Measurements from ENCODE around the gene NTRK2.

The NTRK2 gene

DNA sequence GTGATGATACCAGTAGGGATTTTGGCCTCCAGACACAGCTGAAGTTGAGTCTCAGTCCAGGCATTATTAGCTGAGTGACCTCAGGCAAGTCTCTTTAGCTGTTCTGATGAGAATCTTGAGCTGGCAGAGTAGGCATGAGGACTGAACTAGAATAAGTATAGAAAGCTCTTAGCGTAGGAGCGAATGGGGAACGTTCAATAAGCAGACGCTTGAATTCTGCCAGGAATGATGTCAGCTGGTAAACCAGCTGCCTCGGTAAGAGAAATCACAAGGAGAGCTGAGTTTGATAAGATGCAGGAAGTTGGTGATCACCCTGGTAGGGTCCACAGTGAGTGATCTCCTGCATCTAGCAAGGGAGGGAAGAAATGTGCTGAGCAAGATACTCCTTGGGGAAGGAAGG is 280.4 kb downstream of the NTRK2 start:
- DNase-seq, result no peak

DNA sequence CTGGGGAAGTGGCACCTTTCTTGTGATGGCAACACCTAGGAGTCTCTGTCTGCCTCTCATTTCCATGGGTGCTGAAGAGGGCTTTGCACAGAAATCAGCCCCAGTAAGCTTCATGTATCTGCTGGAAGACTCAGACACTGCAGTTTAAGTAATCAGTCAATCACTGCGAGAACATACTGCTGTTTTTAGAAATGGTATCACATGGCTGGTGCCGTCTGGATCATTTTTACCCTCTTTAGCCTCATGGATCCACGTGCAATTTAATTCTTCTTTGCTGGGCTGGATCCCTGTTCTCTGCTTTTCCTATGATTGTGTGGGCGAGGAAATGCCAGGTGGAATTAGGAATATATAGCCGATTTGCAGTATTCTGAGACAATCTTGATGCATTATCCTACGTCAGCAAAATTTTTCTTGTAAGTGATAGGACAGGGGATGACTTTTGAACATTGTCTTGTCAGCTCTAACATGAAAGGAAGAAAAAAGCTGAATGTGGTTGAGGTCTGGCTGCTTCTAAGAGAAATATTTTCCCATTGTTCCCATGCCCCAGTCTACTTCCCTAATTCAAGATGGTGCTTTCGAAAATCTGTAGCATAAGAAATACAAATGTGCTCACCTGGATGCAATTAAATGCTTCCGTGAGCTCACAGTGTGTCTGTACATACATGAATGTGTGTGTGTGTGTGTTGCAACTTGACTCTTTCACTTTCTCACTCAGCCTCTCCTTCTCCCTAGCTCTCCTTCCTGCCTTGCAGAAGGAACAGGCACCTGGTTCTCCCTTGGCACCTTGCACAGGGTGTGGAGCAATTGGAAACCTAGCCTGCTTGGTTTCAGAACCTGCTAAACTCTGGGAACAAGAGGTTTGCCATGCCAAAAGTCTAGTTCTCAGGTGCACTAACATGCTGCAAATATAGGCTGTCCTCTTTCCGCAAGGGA is 281.6 kb downstream of the NTRK2 start:
- no peak for DNase-seq

DNA sequence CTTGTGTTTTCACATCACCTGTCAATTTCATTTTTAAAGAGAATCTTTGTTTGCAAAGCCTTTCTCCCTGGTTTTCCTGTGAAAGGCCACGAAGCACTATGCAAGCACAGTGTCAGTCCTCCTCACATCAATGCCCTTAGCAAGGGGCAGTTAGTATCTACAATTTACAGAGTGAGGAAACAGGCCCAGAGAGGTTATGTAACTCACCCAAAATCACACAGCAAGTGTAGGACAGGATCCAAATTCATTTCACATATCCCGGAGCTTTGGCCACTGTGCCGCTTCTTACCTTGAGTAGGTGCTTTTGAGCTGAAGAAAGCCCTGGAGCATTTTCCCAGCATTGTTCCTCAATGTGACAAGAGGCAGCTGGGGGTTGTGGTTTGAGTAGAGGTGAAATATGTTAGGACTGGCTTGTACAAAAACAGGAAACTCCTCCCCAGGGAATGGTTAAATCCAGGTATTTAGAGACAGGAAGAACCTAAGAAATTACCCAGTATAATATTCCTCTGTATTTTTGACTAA is 283.8 kb downstream of the NTRK2 start:
- DNase-seq, result no peak

- DNase-seq, result peak; percentile 24
Measured at GRCh38 chr9:84953797-84954705, 284.5 kb downstream of the NTRK2 start.

GRCh38 chr9:84955155-84955554 is 285.6 kb downstream of the NTRK2 start:
- no peak for DNase-seq

GRCh38 chr9:84955971-84956370 is 286.4 kb downstream of the NTRK2 start:
- no peak for DNase-seq

DNA sequence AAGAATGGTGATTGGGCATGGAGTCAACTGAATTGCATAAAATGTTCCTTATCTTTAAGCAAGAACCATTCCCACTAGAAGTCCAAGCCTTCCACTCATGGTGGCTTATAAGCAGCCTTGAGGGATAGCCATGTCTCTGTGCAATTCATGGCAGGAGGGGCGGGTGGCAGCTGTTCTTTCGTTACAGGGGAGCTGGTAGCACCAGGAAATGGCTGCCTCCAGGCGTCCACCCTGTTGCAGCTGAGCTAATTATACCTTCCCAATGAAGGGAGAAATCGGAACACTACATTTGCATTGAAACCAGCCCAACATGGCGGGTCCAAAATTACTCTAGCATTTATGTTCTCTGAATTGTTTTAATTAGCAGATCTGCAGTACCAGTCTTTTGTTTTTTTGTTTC is 289.8 kb downstream of the NTRK2 start:
- no peak for DNase-seq

DNA sequence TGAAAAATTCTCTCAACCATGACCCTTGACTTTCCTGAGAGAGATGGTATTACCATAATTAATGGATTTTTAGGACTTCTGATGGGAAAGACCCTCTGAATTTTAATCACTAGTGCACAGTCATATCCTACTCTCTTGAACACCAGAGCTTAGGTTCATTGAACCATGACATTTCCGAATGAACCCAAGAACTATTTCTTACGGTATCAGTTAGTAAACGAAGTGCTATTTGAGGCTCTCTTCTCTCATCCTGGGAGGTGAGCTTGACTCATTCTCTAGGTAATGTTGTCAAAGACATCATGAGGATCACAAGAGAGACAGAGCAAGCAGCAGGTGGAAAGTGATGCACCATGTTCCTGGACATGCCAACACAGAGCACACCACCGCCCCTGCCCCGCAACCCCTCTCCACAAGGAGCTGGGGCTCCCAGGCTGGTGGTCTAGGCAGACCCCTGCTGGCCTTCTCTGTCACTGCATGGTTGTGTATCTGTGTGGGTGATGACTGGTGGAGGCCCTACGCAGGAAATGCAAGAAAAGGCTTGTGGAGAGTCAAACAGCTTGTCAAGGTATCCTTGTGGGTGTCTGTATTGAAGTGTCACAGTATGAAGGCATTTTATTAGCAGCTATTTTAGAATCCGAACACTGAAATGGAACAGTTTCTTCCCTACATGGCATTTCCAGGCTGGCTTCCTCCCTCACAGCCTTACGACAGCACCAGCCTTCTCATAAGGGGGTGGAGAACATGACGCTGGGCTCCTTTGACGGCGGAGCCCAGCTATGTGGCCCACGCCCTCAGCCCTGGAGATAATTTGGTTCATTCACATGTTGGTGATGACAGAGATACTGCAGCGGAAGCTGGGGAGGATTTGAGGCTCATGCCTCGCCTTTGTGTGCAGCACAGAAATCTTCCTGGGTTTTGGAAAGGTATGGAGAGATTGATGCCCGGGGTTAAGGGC is 297.6 kb downstream of the NTRK2 start:
- DNase-seq, result no peak

GRCh38 chr9:84969084-84969483 is 299.6 kb downstream of the NTRK2 start:
- no peak for DNase-seq

DNA sequence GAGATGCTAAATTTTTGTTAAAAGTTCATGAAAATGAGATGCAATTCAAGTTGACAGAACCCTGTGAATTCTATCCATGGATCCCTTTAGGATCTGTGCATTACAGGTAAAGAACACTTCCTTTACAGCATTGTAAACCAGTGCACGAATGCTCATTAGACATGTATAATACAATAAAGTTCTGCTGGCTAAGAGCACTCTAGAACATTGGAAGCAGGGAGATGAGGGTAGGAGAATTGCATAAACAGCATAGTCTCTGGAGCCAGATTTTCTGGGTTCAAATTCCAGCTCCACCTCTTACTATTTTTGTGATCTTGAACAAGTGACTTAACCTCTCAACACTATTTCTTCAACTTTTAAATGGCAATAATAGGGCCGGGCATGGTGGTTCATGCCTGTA is 300.2 kb downstream of the NTRK2 start:
- no peak for DNase-seq

DNA sequence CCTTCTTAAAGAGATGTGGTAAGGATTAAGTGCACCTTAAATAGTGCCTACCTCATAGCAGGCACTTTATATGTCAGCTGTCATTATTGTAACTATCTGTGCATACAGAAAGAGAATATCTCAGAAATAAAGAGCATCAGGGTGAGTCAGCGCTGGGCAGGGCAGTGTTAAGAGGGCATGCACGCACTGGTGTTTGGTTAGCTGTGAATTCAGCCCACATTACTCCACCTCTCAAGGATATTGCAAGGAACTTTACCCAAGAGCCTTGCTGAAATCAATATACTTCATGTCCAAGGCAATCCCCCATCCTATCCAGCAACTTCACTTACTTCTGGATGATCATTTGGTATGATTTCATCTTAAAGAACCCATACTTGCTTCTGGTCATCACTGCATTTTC is 300.9 kb downstream of the NTRK2 start:
- no peak for DNase-seq

- no peak for DNase-seq
Measured at GRCh38 chr9:84971571-84971970, 302.0 kb downstream of the NTRK2 start.

DNA sequence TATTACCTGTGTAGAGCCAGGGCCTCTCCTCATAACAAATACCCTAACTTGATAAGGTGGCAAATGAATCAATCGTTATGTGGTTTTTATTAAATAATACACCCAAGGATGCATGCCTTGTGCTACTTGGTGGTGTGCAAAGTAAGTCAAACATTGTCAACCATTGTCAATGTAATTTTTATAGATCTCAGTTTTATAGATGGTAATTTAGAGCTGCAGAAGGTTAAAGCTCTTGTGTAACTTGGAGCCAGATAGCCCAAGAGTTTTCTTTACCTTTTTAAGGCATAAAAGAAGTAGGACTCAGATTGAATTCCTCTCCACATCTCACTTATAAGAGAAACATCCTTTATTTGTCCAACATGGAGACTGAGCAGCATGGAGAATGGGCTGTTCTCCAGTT is 304.7 kb downstream of the NTRK2 start:
- no peak for DNase-seq

GRCh38 chr9:84974855-84975254 is 305.3 kb downstream of the NTRK2 start:
- no peak for DNase-seq

- DNase-seq, result no peak
Measured at GRCh38 chr9:84975926-84976325, 306.4 kb downstream of the NTRK2 start.

DNA sequence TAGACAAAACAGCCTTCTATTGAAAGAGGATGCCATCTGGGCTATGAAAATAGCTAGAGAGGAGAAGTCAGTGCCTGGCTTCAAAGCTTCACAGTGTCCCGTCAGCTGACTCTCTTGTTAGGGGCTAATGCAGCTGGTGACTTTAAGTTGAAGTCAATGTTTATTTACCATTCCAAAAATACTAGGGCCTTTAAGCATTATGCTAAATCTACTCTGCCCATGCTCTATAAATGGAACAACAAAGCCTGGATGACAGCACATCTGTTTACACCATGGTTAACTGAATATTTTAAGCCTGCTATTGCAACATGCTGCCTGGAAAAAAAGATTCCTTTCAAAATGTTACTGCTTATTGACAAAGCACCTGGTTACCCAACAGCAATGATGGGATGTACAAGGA is 309.1 kb downstream of the NTRK2 start:
- DNase-seq, result no peak

DNA sequence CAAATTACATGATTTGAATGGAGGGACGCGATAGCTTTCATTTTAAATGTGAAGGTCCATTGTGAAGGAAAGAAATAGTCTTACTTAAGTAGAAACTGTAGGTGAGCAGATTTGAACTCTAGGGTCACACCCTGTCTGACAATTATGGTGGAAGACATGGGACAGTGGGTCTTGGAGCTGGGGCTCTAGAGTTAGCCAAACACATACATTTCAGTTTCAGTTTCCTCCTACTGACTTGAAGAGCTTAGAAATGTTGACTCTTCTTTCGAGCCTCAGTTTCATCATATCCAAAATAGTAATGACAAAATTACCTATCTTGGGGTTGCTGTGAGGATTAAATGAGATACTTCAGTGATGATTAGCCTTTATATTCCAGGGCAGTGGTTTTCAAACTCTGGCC is 314.2 kb downstream of the NTRK2 start:
- DNase-seq, result no peak

DNA sequence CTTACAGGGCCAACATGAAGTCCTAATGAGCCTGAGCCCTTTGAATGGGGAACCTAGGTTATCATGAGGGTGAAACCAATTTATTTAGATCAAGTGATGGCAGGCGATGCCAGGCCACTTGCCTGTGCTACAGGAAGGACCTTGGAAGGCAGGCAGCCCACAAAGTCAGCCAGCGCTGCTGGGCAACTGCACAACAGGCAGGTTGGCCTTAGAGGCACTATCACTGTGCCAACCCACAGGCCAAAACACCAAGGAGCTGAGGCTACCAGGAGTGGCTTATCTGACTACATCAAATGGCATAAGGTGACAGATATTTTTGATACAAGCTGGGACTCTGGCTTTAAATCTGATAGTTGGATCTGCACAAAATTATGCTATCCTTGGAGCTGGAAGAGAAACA is 319.1 kb downstream of the NTRK2 start:
- no peak for DNase-seq

DNA sequence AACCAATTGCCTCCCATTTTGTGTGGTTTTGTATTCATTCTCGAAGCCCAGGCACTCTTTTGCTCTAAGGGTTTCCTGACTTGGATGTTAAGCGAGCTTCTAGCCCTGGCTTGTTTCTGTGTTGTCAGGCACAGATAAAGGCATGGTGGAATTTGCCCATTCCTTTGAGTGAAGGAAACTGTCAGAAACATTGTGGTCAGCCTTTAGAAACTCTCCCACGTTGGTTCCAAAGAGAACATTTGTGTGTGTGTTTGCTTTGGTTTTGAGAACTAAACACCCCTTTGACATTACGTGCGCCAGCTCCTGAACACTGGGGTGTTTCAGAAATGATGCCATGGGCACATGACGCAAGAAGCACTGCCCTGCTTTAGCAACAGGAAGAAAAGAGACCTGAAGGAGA is 320.9 kb downstream of the NTRK2 start:
- no peak for DNase-seq

DNA sequence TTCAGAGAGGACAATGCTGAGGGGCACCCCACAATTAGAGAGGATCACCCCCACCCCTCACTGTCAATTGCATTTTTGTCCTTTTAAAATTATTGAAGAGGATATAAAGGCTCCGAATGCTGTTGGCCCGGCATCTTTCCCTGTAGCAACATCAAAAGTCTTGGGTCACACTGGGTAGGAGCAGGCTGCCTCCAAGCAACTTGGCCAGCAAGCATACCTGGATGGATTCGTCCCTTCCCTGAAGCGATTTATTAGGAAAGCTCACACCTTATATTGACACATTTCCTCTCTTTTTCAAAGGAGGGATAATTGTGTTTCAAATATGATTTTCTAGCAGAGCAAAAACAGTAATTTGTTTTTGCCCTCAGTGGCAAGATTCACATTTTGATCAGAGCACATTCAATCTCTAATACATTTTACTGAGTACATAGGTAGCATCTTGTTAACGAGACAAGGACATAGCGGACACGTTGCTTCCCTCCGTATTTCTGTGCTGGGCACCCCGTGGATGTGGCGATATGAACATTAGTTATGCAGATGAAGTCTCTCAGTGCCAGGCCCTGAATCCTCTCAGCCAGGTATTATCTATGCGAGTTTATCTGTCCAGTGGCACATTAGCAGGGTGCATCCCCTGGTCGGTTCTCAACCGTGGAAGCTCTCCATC is 321.5 kb downstream of the NTRK2 start:
- no peak for DNase-seq

DNA sequence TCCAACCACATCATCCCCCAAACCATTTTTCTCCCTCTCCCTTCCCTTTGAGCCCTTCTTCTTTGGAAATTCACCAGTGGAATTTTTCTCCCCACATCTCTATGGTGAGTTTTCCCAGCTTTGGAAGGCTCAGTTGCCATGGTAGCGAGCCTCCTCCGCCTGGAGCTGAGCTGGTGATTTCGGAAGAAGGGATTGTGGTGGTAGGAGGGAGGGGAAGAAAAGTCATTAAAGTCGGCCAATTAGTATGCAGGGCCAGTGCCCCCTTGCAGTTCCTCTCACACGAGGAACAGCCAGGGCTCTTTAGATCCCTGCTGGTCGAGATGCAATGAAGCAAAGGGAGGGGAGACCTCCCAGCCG is 322.0 kb downstream of the NTRK2 start:
- no peak for DNase-seq

DNA sequence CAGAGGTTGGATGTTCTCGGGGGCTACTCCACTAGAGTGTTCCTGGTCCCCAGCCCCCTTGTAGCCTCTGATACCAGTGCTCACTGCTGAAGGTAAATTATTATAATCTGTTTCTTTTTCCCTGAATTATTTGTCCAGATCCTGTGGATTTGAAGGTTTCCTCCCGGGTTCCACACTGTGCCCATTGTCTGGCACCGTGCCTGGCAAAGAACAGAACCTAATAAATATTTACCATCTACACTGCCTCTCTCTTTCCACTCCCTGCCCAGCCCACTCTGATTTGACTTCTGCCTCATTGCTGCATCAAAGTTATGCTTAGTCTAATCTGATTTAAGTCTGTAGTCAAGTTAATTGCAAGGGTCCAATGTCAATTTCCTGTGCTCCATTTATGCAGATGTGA is 322.9 kb downstream of the NTRK2 start:
- no peak for DNase-seq

All from CD4-positive, alpha-beta T cell treated with Interleukin-12 subunit alpha and Interleukin-12 subunit beta, for 1 hour (primary cell).